HT1080 (cell line): ENCODE data around the gene YPEL2. TPM values are rescaled to one million over a fixed set of nuclear protein-coding genes. Genes with fewer than 3 reads are reported as not detected.
"Not testable (repeated sequence)": the region's sequence is repeated elsewhere in the genome, so short reads cannot be mapped to it uniquely, and the experiment has no call there.

Experiments
- DNase-seq: peaks from one replicate; pipeline ENCODE4 v3.0.0-alpha.2; 2015; ENCODE audit warnings: low read depth
- total RNA-seq: library from RNA; depleted of rRNA; stranded (reverse); fragments of >200 nt; shearing (Covaris generic); gene quantifications from 2 replicates; pipeline ENCODE4 v1.2.3, GENCODE V29; 2014

YPEL2 gene
- total RNA-seq, 1 experiment from 2014 or later, result 1.1 TPM

GRCh38 chr17:59375857-59376256 is 44.4 kb downstream of the YPEL2 start:
- no peak for DNase-seq

DNA sequence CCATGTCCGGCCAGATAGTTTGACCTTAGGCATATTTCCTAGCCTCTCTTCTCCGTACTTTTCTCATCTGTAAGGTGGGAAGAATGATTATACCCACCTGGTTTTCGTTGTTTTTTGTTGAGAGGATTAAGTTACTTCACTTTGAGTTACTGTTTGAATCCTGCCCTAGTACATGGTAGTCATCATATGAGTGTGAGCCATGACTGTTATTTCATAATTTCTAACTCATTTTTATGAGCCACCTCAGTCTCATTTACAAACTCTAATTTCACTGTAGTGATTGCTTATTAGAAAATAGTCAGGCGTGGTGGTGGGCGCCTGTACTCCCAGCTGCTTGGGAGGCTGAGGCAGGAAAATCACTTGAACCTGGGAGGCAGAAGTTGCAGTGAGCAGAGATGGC is 45.1 kb downstream of the YPEL2 start:
- DNase-seq, result no peak

GRCh38 chr17:59377410-59377809 is 46.0 kb downstream of the YPEL2 start:
- peak; percentile 65 for DNase-seq

GRCh38 chr17:59378675-59379074 is 47.2 kb downstream of the YPEL2 start:
- DNase-seq, result peak; percentile 62

DNA sequence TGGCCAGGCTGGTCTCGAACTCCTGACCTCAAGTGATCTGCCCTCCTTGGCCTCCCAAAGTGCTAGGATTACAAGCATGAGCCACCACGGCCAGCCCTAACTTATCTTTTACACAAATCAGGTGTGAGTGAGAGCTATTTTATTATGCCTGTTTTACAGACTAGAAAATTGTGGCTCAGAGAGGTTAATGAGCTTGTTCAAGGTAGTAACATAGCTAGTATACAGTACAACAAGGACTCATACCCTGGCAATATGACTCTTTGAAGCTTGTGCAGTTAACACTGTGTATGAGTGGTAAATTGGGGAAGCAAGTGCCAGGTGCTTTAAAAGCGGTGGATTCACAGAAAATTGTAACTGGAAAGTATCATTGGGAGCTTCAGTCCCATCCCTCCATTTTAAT is 49.0 kb downstream of the YPEL2 start:
- no peak for DNase-seq

DNA sequence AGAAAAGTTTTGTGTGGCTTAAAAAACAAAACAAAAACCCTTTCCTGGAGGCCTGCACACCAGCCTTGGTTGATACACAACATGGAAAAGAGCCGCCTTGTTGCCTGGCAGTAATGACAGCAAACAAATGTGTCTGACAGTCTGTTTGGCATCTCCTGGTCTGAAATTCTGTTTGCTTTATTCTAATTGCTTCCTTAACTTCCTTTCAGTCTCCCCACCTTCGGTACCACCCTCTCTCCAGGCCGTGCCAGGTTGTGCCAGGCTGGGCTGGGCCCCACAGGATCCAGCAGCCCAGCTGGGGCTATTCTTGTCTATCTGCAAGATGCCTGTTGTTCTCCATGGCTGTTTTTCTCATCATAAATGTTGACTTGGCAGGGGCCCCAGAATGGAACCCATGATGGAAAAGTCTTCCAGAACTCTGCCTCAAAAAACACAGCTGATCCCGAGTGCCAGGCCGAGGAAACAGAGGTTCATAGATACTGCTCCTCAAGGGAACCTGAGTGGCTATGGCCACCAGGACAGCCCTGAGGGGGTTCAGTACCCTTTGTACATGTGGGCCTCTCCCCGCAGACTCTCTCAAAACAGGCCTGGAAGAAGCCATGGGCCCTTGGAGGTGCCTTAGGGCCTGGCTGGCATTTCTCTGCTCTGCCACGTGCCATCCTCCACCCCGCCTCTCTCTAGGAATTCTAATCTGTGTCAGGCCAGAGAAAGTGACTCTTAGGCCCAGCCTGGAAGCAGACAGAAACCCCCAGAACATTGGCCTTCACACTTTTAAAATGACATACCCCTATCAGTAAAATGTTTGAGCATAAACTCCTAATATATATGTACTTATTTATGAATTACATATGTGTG is 50.5 kb downstream of the YPEL2 start:
- no peak for DNase-seq

- no peak for DNase-seq
Observed at GRCh38 chr17:59383893-59384292, 52.4 kb downstream of the YPEL2 start.

GRCh38 chr17:59387351-59388068 is 56.1 kb downstream of the YPEL2 start:
- DNase-seq, result no peak

GRCh38 chr17:59388069-59388556 is 56.7 kb downstream of the YPEL2 start:
- no peak for DNase-seq

GRCh38 chr17:59389066-59389465 is 57.6 kb downstream of the YPEL2 start:
- DNase-seq, result no peak

DNA sequence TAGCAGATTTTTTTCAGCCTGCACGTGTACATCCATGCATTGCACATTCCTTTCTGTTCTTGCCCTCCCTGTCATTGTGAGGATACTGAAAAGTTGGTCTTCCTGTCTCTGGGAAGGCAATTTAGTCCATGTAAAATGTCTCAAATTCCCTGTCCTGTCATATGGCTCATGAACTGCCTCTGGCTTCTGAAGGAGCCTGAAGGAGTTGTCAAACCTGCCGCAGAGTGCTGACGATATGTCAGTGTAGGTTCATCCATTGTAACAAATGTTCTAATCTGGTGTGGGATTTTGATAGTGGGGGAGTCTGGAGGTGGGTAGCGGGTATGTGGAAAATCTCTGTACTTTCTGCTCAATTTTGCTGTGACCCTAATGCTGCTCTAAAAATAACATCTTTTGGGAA is 59.6 kb downstream of the YPEL2 start:
- DNase-seq, result no peak

- no peak for DNase-seq
Observed at GRCh38 chr17:59392973-59393679, 61.7 kb downstream of the YPEL2 start.

GRCh38 chr17:59393742-59394410 is 62.4 kb downstream of the YPEL2 start:
- DNase-seq, result not testable (repeated sequence)

GRCh38 chr17:59396134-59396826 is 64.8 kb downstream of the YPEL2 start:
- no peak for DNase-seq

DNA sequence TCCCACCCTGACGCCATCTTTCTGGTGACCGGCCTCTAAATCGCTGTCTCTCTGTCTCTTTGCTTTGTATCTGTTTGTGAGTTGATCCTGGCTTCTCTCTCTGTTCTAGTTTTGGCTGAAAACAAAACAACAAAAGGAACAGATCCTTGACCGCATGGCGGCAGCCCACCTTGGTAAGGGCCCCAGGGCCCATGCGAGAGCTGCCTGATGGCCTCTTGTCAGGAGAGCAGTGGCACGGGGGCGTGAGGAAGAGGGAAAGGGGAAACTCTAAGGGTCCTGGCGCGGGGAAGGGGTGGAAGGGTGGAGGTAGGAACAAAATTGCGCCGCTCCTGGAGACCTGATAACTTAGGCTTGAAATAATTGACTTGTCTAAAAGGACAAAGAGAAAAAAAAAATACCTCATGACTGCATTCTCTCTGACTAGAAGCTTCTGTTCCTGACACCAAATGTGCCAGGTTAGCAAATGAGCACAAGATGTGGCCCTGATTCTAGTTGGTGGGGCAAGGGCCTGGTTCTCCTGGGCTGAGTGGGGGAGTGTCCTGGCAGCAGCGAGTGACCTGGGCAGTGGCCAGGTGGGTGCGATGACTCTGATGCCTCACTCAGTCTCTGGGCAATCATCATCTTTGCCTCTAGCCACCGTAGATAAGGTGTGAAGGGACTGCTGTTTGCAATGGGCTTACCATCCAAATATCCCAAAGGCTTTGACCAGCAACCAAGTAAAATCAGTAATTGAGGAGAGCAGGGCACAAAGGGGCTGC is 66.0 kb downstream of the YPEL2 start:
- no peak for DNase-seq

DNA sequence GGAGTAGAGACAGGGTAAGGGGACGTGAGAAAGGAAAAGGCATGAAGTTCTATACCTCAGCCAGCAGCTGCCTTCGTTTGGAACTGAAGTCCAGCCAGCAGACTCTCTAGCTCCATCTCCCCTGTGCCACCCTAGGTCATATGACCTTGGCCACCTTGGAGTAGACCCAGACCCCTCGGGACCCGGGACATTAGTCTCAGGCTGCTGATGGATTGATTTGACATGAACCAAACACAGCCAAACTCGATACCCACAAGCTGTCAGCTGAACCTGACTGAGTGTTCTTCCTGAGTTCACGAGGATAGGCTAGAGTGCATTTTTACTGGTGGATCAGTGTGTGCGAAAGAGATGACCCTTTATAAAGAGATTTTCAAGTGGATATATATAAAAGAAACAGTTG is 68.5 kb downstream of the YPEL2 start:
- no peak for DNase-seq

DNA sequence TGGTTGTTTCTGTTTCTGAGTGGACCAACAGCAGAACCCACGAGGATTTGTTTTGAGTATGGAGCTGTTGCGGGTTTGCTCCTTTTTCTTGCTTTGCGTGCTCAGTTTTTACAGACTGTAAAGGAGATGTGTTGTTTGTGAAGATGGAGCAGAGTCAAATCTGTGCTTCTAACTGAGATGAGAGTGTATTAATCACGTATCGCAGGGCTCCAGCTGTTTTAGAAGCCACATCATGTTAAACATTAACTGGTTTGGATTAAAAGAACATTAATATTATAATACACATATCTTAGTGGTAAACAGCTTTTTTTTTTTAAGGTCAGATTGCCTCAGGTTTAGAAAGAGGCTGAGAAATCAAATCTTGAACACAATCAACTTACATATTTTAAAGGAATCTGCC is 69.4 kb downstream of the YPEL2 start:
- no peak for DNase-seq

DNA sequence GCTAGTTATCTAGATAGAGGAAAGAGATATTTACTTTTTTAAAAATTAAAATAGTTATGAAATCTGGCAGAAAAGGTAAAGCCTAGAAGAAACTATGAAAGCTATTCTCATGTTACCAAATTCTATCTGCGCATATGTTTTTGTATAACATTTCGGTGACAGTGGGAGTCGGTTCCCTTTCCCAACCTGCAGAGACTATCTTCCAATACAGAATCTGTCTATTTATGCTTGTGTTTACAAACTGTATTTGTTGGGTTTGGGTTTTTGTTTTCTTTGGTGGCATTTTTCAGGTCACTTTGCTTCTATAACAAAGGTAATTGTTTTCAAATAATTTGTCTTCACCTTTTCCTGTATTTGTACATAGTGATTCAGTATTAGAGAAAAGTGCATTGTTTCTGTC is 69.8 kb downstream of the YPEL2 start:
- DNase-seq, result no peak

- no peak for DNase-seq
Observed at GRCh38 chr17:59401725-59402124, 70.3 kb downstream of the YPEL2 start.

DNA sequence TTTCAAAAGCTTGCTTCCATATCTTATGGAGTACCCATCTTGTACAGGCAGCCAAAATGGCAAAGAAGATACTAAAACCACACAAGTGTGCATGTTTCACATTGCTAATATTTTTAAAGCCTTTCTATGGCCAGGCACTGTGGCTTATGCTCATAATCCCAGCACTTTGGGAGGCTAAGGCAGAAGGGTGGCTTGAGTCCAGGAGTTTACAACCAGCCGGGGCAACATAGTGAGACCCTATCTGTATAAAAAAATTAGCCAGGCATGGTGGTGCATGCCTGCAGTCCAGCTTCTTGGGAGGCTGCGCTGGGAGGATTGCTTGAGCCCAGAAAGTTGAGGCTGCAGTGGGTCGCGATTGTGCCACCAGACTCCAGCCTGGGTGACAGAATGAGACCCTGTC is 71.3 kb downstream of the YPEL2 start:
- DNase-seq, result no peak
